Fibroblast of pulmonary artery (primary cell): ENCODE measurements around the gene ZNF3.
A peak's percentile ranks its signal among the peaks of the same experiment; 100 is the strongest.

ENCODE experiments used
- DNase-seq: peaks from one replicate; pipeline ENCODE4 v3.0.0-alpha.2; 2010; ENCODE audit warnings: low read depth
- H3K4me3 ChIP-seq: replicated peaks from 2 replicates; pipeline ENCODE4 v1.5.1; 2011; ENCODE audit warnings: low read depth, mild to moderate bottlenecking, control low read depth, low read length, moderate library complexity
- TF ChIP-seq, protein P1 (sequence below): IDR thresholded peaks from 2 replicates; pipeline ENCODE4 v1.5.1; 2011; ENCODE audit warnings: mild to moderate bottlenecking, control low read depth, low read length, inconsistent platforms; ENCODE audit errors: missing control alignments

ZNF3 gene

DNA sequence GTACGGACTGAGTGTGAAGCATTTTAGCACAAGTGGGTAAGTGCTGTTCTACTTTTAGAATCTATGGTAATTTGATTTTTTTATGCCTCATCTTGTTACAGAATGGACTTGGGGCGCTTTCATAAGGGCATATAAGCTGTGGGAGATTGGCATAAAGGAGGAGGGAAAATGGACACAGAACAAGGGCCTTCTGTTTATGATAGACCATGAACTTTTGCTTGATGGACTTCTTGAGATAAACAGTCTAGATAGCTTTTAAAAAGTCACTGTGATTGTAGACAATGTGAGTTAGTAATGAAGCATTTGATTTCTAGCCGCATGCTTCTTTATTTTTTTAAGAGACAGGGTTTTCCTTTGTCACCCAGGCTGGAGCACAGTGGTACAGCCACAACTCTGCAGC, 29.9 kb downstream of the ZNF3 start:
- no peak for DNase-seq
- H3K4me3 ChIP-seq, result no peak overlapping the region
- TF ChIP-seq, protein P1, sequence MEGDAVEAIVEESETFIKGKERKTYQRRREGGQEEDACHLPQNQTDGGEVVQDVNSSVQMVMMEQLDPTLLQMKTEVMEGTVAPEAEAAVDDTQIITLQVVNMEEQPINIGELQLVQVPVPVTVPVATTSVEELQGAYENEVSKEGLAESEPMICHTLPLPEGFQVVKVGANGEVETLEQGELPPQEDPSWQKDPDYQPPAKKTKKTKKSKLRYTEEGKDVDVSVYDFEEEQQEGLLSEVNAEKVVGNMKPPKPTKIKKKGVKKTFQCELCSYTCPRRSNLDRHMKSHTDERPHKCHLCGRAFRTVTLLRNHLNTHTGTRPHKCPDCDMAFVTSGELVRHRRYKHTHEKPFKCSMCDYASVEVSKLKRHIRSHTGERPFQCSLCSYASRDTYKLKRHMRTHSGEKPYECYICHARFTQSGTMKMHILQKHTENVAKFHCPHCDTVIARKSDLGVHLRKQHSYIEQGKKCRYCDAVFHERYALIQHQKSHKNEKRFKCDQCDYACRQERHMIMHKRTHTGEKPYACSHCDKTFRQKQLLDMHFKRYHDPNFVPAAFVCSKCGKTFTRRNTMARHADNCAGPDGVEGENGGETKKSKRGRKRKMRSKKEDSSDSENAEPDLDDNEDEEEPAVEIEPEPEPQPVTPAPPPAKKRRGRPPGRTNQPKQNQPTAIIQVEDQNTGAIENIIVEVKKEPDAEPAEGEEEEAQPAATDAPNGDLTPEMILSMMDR, result no peak

GRCh38 chr7:100049441-100050291, 31.9 kb downstream of the ZNF3 start, which contains the start of gene ZSCAN21:
Gene ZSCAN21 (plus strand): TSS chr7:100049774. CDS start chr7:100057007, 7,233 bp downstream.
- H3K4me3 ChIP-seq, result peak within 1 kb of the TSS; percentile 96
- TF ChIP-seq, protein P1, result no peak
- peak; percentile 84 for DNase-seq

GRCh38 chr7:100048680-100049079, 32.8 kb downstream of the ZNF3 start:
- H3K4me3 ChIP-seq, result no peak overlapping the region
- TF ChIP-seq, protein P1, result no peak
- no peak for DNase-seq

DNA sequence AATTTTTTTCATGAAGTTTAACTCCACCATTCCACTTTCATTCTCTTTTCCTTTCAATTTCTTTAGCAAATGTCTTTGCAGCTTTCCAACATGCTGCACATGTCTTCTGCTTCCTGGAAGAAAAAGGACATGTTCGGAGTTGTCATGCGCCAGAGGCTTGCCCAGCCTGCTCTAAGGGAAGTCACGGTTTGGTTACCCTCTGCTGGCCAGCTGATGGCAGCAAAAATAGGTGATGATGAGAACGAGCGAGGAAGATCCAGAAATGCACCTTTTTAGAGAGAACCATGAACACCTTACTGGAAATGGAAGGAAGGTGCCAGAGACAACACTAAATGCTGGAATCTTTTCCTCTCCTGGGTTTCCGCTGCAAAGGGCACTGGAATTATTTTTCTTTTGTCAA, 36.8 kb downstream of the ZNF3 start:
- TF ChIP-seq, protein P1, result no peak
- H3K4me3 ChIP-seq, result no peak overlapping the region
- no peak for DNase-seq

GRCh38 chr7:100040575-100040974, 40.9 kb downstream of the ZNF3 start:
- no peak overlapping the region for H3K4me3 ChIP-seq
- no peak for DNase-seq
- TF ChIP-seq, protein P1, result no peak

- TF ChIP-seq, protein P1, result no peak
- no peak overlapping the region for H3K4me3 ChIP-seq
- no peak for DNase-seq
These were observed 43.2 kb downstream of the ZNF3 start for GRCh38 chr7:100038326-100038725.

- TF ChIP-seq, protein P1, result no peak
- H3K4me3 ChIP-seq, result no peak overlapping the region
- DNase-seq, result no peak
These were observed 45.6 kb downstream of the ZNF3 start for GRCh38 chr7:100035876-100036275.
